Colonic mucosa (tissue), 4 donors: ENCODE results near the gene NUMB. TPM values are rescaled to one million over a fixed set of nuclear protein-coding genes. Genes with fewer than 3 reads are reported as not detected.
"Not testable (repeated sequence)": the region's sequence is repeated elsewhere in the genome, so short reads cannot be mapped to it uniquely, and the experiment has no call there.

ENCODE experiments used
- DNase-seq: peaks from one replicate; pipeline ENCODE4 v3.0.0-alpha.2; 2020
- H3K27ac ChIP-seq: fragments of 200-600 bp; one replicate; pipeline ENCODE4 v1.8.0; 2021
- H3K27me3 ChIP-seq: fragments of 200-600 bp; one replicate; pipeline ENCODE4 v1.8.0; 2021
- H3K36me3 ChIP-seq: fragments of 200-600 bp; one replicate; pipeline ENCODE4 v1.8.0; 2021
- H3K4me1 ChIP-seq: fragments of 200-600 bp; one replicate; pipeline ENCODE4 v1.8.0; 2021; ENCODE audit warnings: mild to moderate bottlenecking
- H3K4me3 ChIP-seq: fragments of 200-600 bp; one replicate; pipeline ENCODE4 v1.8.0; 2021
- H3K9ac ChIP-seq, 2 donors: one replicate each; pipeline ENCODE4 v1.7.0; 2013; ENCODE audit warnings: control low read depth in 2 of 2, low read depth in 2 of 2, low read length in 2 of 2
- H3K9me3 ChIP-seq: fragments of 200-600 bp; one replicate; pipeline ENCODE4 v1.8.0; 2021
- CTCF ChIP-seq: fragments of 200-600 bp; IDR thresholded peaks from one replicate; pipeline ENCODE4 v1.8.0; 2022; ENCODE audit warnings: antibody characterized with exemption, mild to moderate bottlenecking
- intact Hi-C: fragments of 100-400 bp; cut with DNase I; formaldehyde crosslinking; loops from one replicate; pipeline ENCODE4 v1.14.1; 2022
- total RNA-seq, 2 donors: library from RNA; stranded (reverse); fragmentation: NEBNext Ultra II Directional in 1 of 2; extraction: Animal tissue kit (Norgen Biotek cat#: 25700) in 1 of 2; gene quantifications; one replicate each; pipeline ENCODE4 v1.2.1, GENCODE V29; 2021
- donor health status: healthy.
- donor health status: DM: no; HTN: no; CAD: no.
- donor health status: DM: no; HTN: no; CAD: no.

The NUMB gene
- total RNA-seq, 2 donors from 2014 or later = 83.1 to 116 TPM

DNA sequence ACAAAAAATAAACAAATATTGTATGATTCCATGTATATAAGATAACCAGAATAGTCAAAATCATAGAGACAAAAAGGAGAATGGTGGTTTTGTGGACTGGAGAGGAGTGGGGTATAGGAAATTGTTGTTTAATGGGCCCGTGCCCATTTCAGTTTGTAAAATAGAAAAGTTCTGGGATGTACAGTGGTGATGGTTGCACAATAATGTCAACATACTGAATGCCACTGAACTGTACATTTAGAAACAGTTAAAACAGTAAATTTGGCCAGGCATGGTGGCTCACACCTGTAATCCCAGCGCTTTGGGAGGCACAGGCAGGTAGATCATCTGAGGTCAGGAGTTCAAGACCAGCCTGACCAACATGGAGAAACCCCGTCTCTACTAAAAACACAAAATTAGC is 40.1 kb downstream of the NUMB start:
- H3K9me3 ChIP-seq = no peaks in the 10 kb centered on the region
- DNase-seq = no peak
- H3K27me3 ChIP-seq = no peaks in the 10 kb centered on the region
- intact Hi-C loops = no loop called here
- TF ChIP-seq CTCF = no peak
- no peaks in the 10 kb centered on the region for H3K4me1 ChIP-seq
- H3K9ac ChIP-seq = no peak overlapping the region
- H3K4me3 ChIP-seq = no peak overlapping the region
- H3K27ac ChIP-seq = no peak overlapping the region
- H3K36me3 ChIP-seq = no peaks in the 10 kb centered on the region

GRCh38 chr14:73406248-73406647 is 52.1 kb downstream of the NUMB start:
- intact Hi-C loops = not testable (repeated sequence)

GRCh38 chr14:73403181-73403752 is 55.1 kb downstream of the NUMB start:
- no peak for DNase-seq
- H3K36me3 ChIP-seq = no peaks in the 10 kb centered on the region
- no peak overlapping the region for H3K27ac ChIP-seq
- H3K4me1 ChIP-seq = no peaks in the 10 kb centered on the region
- intact Hi-C loops = no loop called here
- H3K27me3 ChIP-seq = no peaks in the 10 kb centered on the region
- H3K9me3 ChIP-seq = no peaks in the 10 kb centered on the region
- H3K4me3 ChIP-seq = no peak overlapping the region
- H3K9ac ChIP-seq = no peak overlapping the region
- no peak for TF ChIP-seq CTCF

More at GRCh38 chr14:73406248-73406647, 52.1 kb downstream of the NUMB start:
- H3K9ac ChIP-seq, H3K4me3 ChIP-seq, H3K9me3 ChIP-seq, H3K27me3 ChIP-seq, DNase-seq, H3K27ac ChIP-seq, H3K4me1 ChIP-seq, H3K36me3 ChIP-seq: not testable (repeated sequence)

DNA sequence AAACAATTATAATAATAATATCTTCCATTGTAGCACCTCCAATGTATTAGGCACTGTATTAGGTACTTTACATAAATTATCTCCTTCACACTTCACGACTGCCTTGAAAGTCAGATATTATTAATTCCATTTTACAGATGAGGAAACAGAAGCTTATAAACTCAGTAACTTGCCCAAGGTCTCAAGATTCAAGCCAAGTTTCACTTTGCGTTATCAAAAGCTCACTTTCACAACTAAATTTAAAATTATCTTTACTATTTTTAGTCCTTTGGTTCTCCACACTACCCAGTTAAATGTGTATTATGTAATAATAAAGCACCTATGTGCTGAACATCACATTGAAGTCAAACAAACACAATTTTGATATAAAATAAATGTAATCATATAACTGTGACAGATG is 55.8 kb downstream of the NUMB start:
- Histone ChIP-seq H3K36me3 (no peaks in the 10 kb centered on the region), H3K4me3 (no peak overlapping the region), H3K9me3 (no peaks in the 10 kb centered on the region), H3K4me1 (no peaks in the 10 kb centered on the region), H3K27me3 (no peaks in the 10 kb centered on the region), H3K9ac (no peak overlapping the region), H3K27ac (no peak overlapping the region)
- intact Hi-C loops = no loop called here
- no peak for DNase-seq
- TF ChIP-seq CTCF = no peak

GRCh38 chr14:73397810-73398209 is 60.5 kb downstream of the NUMB start:
- no peak overlapping the region for H3K4me3 ChIP-seq
- H3K9me3 ChIP-seq = no peaks in the 10 kb centered on the region
- no peak for DNase-seq
- H3K9ac ChIP-seq = no peak overlapping the region
- no peaks in the 10 kb centered on the region for H3K27me3 ChIP-seq
- H3K4me1 ChIP-seq = no peaks in the 10 kb centered on the region
- H3K27ac ChIP-seq = no peak overlapping the region
- no peaks in the 10 kb centered on the region for H3K36me3 ChIP-seq
- TF ChIP-seq CTCF = no peak
- intact Hi-C loops = no loop called here

- H3K27me3 ChIP-seq = no peaks in the 10 kb centered on the region
- no peaks in the 10 kb centered on the region for H3K4me1 ChIP-seq
- H3K36me3 ChIP-seq = no peaks in the 10 kb centered on the region
- no peak for DNase-seq
- no peak overlapping the region for H3K9ac ChIP-seq
- intact Hi-C loops = no loop called here
- H3K9me3 ChIP-seq = no peaks in the 10 kb centered on the region
- H3K27ac ChIP-seq = no peak overlapping the region
- H3K4me3 ChIP-seq = no peak overlapping the region
- TF ChIP-seq CTCF = no peak
Measured at GRCh38 chr14:73394317-73394716, 64.0 kb downstream of the NUMB start.
